Cardiac fibroblast (primary cell): ENCODE measurements around the gene POTEC.
"Not testable (repeated sequence)": the region's sequence is repeated elsewhere in the genome, so short reads cannot be mapped to it uniquely, and the experiment has no call there.

ENCODE experiments used
- DNase-seq, 2 donors: peaks; one replicate each; pipeline versions ENCODE4 v3.0.0 to v3.0.0-alpha.2; 2010; ENCODE audit warnings: low read depth in 2 of 2
- H3K4me3 ChIP-seq, 2 donors: replicated peaks in 1 of 2; 1 replicate in 1 of 2; 2 replicates in 1 of 2; pipeline ENCODE4 v1.5.1; 2011; ENCODE audit warnings: low read depth in 2 of 2, low read length in 2 of 2, mild to moderate bottlenecking in 2 of 2, moderate library complexity in 1 of 2
- TF ChIP-seq, protein P1 (sequence below): IDR thresholded peaks from one replicate; pipeline ENCODE4 v1.5.1; 2011; ENCODE audit warnings: low read depth, mild to moderate bottlenecking, low read length, inconsistent platforms

Gene POTEC

GRCh38 chr18:14543446-14543964 lies at the start of gene POTEC:
TSS of gene POTEC (minus strand) at chr18:14543600. CDS start at chr18:14543146, 454 bp downstream.
- not testable (repeated sequence) for DNase-seq, H3K4me3 ChIP-seq

- TF ChIP-seq, protein P1, sequence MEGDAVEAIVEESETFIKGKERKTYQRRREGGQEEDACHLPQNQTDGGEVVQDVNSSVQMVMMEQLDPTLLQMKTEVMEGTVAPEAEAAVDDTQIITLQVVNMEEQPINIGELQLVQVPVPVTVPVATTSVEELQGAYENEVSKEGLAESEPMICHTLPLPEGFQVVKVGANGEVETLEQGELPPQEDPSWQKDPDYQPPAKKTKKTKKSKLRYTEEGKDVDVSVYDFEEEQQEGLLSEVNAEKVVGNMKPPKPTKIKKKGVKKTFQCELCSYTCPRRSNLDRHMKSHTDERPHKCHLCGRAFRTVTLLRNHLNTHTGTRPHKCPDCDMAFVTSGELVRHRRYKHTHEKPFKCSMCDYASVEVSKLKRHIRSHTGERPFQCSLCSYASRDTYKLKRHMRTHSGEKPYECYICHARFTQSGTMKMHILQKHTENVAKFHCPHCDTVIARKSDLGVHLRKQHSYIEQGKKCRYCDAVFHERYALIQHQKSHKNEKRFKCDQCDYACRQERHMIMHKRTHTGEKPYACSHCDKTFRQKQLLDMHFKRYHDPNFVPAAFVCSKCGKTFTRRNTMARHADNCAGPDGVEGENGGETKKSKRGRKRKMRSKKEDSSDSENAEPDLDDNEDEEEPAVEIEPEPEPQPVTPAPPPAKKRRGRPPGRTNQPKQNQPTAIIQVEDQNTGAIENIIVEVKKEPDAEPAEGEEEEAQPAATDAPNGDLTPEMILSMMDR: no peak
- peak in 1 of 2 donors; percentile 19 for DNase-seq
- H3K4me3 ChIP-seq: no peak overlapping the region
These were observed 34.6 kb upstream of the POTEC start for GRCh38 chr18:14577971-14578370.

DNA sequence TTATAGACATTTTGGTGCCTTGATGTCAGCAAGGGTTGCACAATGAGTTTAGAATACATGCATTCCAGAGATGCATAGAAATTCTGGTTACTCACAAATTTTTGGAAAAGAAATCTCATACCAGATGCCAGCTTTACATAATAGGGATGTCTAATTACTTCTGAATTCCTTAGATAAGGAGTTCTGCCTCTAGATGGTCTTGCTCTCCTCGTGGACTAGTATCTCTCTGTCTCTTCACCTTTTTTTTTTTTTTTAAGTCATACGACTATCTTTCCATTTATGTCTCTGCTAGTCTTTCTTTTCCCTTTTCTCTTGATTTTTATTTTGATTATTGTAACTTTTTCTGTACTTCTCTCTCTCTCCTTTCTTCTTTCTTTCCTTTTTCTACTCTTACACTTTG lies 16.1 kb upstream of the POTEC start:
- not testable (repeated sequence) for H3K4me3 ChIP-seq
- peak in 1 of 2 donors; percentile 3 for DNase-seq

- peak in 1 of 2 donors; percentile 2 for DNase-seq
- not testable (repeated sequence) for H3K4me3 ChIP-seq
These were observed 11.7 kb downstream of the POTEC start for GRCh38 chr18:14531659-14532058.

- peak in 1 of 2 donors; percentile 9 for DNase-seq
These were observed 32.7 kb downstream of the POTEC start for GRCh38 chr18:14510707-14511106.

DNA sequence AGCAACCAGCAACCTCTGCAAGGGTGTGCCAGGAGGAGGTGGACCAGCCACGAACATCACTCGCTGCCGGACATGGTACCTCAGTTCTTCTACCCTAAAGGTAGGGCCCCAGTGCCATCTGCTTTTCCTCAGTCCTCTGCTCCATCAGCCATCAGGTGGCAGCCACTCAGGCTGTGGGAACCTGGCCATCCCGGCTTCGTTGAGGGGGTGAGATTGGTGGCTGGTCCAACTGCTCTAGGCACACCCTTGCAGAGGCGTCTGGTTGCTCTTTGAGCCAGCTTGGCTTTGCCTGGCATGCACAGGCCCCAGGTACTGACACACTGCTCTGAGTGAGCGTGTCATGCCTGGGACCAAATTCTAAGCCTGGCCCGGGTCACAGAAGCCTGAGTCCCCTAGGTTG lies 39.7 kb downstream of the POTEC start:
- not testable (repeated sequence) for DNase-seq, H3K4me3 ChIP-seq

More at GRCh38 chr18:14510707-14511106, 32.7 kb downstream of the POTEC start:
- not testable (repeated sequence) for H3K4me3 ChIP-seq

DNA sequence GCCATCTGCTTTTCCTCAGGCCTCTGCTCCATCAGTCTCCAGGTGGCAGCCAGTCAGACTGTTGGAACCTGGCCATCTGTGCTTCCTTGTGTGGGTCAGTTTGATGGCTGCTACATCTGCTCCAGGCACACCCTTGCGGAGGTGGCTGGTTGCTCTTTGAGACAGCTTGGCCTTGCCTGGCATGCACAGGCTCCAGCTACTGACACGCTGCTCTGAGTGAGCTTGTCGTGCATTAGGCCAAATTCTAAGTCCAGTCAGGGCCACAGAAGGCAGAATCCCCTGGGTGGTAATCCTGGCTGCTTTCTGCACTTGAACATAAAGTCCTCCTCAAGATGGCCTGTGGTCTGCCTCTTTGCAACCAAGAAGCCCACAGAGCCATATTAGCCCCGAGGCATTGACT lies 41.5 kb downstream of the POTEC start:
- DNase-seq, H3K4me3 ChIP-seq: not testable (repeated sequence)

DNA sequence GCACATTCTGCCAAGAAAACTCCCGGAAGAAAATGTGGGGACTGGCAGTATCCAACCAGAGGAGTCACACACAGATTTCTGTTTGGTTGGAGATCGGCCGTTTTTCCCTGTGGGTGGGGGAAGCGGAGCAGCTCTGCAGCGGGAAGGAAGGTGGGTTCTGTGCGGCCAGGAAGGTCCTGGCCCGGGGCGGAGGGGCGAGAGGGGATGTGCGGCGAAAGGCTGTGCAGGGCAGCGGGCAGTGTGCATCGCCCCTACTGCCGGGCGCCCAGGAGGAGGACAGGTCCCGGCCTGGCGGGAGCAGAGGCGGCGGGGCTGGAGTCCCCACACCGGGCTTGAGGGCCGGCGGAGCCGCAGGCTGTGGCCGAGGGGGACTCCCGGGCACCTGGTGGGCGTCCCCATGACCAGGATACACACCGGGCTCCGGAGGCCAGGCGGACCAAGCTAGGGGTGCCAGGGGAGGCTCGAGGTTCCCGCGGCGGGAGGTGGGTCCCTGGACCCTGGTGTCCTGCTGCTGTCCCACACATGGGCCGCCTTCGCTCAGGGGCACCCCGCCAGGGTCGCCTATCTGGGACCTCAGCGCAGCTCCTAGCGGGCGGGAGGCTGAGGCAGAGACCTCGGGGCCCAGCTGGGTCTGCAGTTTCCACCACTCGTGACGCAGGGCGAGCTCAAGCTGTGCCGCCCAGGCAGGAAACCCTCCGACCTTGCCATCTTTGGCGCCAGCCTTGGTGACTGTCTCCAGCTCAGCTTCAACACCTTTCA lies 54.0 kb downstream of the POTEC start:
- DNase-seq, H3K4me3 ChIP-seq: not testable (repeated sequence)

- DNase-seq, H3K4me3 ChIP-seq: not testable (repeated sequence)
These were observed 54.6 kb downstream of the POTEC start for GRCh38 chr18:14488789-14489188.

DNA sequence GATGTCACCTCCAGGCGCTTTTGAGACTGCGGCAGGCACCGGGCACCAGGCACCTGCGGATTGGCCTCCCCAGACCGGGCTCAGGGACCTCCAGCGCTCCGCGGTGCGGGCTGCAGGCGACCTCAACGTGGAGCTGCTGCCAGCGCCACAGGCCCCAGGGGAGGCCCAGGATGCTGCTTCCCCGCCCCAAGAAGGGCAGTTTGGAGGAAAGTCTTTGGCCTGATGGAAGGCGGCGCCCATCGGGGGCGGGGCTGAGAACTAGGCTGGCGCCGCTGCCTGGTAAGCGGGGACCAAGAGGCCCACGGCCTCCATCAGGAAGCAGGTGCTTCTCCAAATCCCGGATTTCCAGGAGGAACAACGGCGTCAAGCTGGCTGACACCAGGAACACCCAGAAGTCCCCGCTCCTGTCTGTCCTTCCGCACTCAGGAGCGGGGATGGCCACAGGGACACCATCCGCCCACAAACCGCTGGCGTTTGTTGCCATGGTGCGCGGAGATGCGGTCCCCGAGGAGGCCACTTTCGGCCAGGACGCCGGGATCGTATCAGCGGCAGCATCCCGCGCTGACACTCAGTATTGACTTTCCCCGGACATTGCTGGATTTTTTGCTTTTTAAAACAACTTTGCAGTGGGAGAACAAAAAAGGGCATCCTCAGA lies 56.3 kb downstream of the POTEC start:
- H3K4me3 ChIP-seq, DNase-seq: not testable (repeated sequence)

- not testable (repeated sequence) for DNase-seq, H3K4me3 ChIP-seq
These were observed 64.3 kb downstream of the POTEC start for GRCh38 chr18:14479076-14479475.

DNA sequence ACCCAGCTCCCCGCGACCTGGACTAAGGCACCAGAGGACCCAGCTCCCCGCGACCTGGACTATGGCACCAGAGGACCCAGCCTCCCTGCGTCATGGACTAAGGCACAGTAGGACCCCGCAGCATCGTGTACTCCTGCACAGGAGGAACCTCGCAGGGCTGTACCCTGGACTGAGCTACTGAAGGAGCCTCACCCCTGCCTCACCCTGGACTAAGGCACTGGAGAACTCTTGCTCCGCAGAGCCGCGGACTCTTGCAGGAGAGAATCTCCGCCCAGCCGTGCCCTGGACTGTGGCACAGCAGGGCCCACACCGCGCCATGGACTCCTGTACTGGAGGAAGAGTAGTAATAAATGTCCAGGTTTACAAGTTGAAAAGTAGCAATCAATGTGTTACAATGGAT lies 67.9 kb downstream of the POTEC start:
- not testable (repeated sequence) for DNase-seq, H3K4me3 ChIP-seq

- not testable (repeated sequence) for DNase-seq, H3K4me3 ChIP-seq
These were observed 68.6 kb downstream of the POTEC start for GRCh38 chr18:14474752-14475151.

GRCh38 chr18:14474007-14474720 lies 69.2 kb downstream of the POTEC start:
- H3K4me3 ChIP-seq, DNase-seq: not testable (repeated sequence)

GRCh38 chr18:14473250-14474006 lies 70.0 kb downstream of the POTEC start:
- not testable (repeated sequence) for H3K4me3 ChIP-seq, DNase-seq

DNA sequence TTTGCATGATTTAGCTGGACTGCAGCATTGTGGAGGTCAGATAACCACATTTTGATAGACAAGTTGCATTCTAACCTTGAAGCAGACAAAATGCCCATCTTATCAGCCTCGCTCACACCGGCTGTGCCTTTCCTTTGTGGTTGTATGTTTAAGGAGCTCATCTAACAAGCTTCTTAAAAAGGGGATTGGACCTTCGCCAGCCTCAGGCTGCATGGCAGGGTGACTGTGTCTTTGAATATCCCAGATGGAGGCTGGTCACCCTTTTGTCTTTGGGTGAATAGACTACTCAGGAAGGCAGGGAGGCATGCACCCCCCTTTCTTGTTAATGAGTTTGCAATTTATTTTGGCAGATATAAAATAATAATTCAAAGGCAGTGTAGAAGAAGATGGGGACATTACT lies 72.1 kb downstream of the POTEC start:
- not testable (repeated sequence) for H3K4me3 ChIP-seq, DNase-seq
